Heart right ventricle (tissue), 16 donors: ENCODE data around the gene DNM3. TPM values are rescaled to one million over a fixed set of nuclear protein-coding genes. Genes with fewer than 3 reads are reported as not detected.

ENCODE experiments used
- ATAC-seq, 8 donors: fragments of 200-7000 bp; cut with Tn5 transposase; one replicate each; pipeline ENCODE4 v1.9.1; 2020; ENCODE audit warnings: mild to moderate bottlenecking in 8 of 8, moderate library complexity in 8 of 8, moderate number of reproducible peaks in 1 of 8
- DNase-seq, 2 donors: peaks; one replicate each; pipeline ENCODE4 v3.0.0-alpha.2; 2020
- H3K27ac ChIP-seq, 10 donors: fragments of 200-600 bp; sonication (generic) in 2 of 10; one replicate each; pipeline versions ENCODE4 v1.5.0 to v1.8.0; 2020 to 2022; ENCODE audit warnings: mild to moderate bottlenecking in 3 of 10
- H3K27me3 ChIP-seq, 7 donors: fragments of 200-600 bp; one replicate each; pipeline ENCODE4 v1.8.0; 2021 to 2022; ENCODE audit warnings: mild to moderate bottlenecking in 2 of 7
- H3K36me3 ChIP-seq, 9 donors: fragments of 200-600 bp; sonication (generic) in 1 of 9; one replicate each; pipeline versions ENCODE4 v1.5.0 to v1.8.0; 2020 to 2022; ENCODE audit warnings: mild to moderate bottlenecking in 2 of 9
- H3K4me1 ChIP-seq, 9 donors: fragments of 200-600 bp; sonication (generic) in 1 of 9; one replicate each; pipeline versions ENCODE4 v1.5.0 to v1.8.0; 2020 to 2022; ENCODE audit warnings: mild to moderate bottlenecking in 4 of 9
- H3K4me3 ChIP-seq, 10 donors: fragments of 200-600 bp; sonication (generic) in 2 of 10; one replicate each; pipeline versions ENCODE4 v1.5.0 to v1.8.0; 2020 to 2022; ENCODE audit warnings: mild to moderate bottlenecking in 7 of 10, moderate library complexity in 2 of 10
- H3K9me3 ChIP-seq, 11 donors: fragments of 200-600 bp in 10 of 11; sonication (generic) in 2 of 11; one replicate each; pipeline versions ENCODE4 v1.5.0 to v1.8.0; 2013 to 2022; ENCODE audit warnings: mild to moderate bottlenecking in 2 of 11, control low read depth in 1 of 11, moderate library complexity in 1 of 11
- WGBS, 2 donors: extraction: QIAGEN DNeasy Blood & Tissue Kit; methylation state at CpG; one replicate each; pipeline ENCODE4 v1.1.7; 2013; ENCODE audit warnings: inconsistent platforms in 1 of 2; 5-methylcytosine and 5-hydroxymethylcytosine counted together
- intact Hi-C, 10 donors: fragments of 100-400 bp; cut with DNase I; formaldehyde crosslinking; loops; one replicate each; pipeline versions ENCODE4 v1.11.1 to v1.14.2; 2022
- polyA plus RNA-seq, 2 donors: library from polyadenylated mRNA; stranded (reverse); fragments of 200-250 nt; gene quantifications; one replicate each; pipeline ENCODE4 v1.2.3, GENCODE V29; 2013
- total RNA-seq, 10 donors: library from RNA; stranded (reverse); fragmentation: NEBNext Ultra II Directional in 3 of 10; extraction: Animal tissue kit (Norgen Biotek cat#: 25700) in 3 of 10; gene quantifications; one replicate each; pipeline versions ENCODE4 v1.2.1 to v1.2.4, GENCODE V29; 2021 to 2023
- TF ChIP-seq, protein P1 (sequence below), 9 donors: fragments of 200-600 bp; sonication (generic) in 2 of 9; IDR thresholded peaks; one replicate each; pipeline versions ENCODE4 v1.5.0 to v1.8.0; 2021 to 2022; ENCODE audit warnings: antibody characterized with exemption in 9 of 9, mild to moderate bottlenecking in 5 of 9, moderate library complexity in 1 of 9
- donor health status: Arrhythmogenic right ventricular cardiomyopathy.
- donor health status: ischemic (EF 13 %, LVEDD 7.1; RV severe dilation, severe dysfunction).
- donor health status: healthy with polysubstance abuse.
- donor health status: DM: no; HTN: yes; CAD: no.
- donor health status: DM: no; HTN: no; CAD: no.
- donor health status: ischemic (EF 25% LVEDD 6.9; RV normal size, moderate dysfunction).
- donor health status: ischemic (EF 25% LVEDD 5.7; RV mildly dilated, moderate dysfunction).
- donor health status: healthy.
- donor health status: DM: yes; HTN: yes; CAD: no.
- donor health status: Ischemic cardiomyopathy.
- donor health status: ischemic (EF 35%, LVEDD 5.7; RV mildly dilated, moderate dysfunction).
- donor health status: nonischemic (EF 11% LVEDD 7.7; RV severe dilation, severe dysfunction).
- donor health status: DM: yes; HTN: yes; CAD: no.
- donor health status: PGD.
- donor health status: ischemic (EF 29% LVEDD 5.4; RV normal size, mild dysfunction).
- donor health status: nonischemic (EF 23%, LVEDD 6.1; RV moderate dilation, normal function).

DNM3 gene
- total and polyA plus RNA-seq, 12 donors, result 0.77 to 2.8 (median 2.2) TPM

DNA sequence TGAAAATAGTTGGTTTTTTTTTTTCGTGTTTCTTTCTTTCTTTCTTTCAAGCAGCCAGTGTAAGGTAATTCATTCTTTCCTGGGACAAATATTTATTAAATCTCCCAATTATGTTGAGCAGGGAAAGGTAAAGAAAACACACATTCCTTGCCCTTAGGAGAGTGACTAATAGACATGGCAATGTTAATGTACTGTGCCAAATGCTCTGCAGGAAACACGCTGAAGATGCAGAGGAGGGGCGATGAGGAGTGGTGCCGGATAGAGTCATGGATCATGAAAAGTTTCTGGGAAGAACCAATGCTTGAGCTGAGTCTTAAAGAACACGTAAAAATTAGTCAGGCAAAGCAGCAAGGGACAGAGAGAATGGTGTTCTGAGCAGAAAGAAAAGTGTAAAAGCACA, 199.2 kb downstream of the DNM3 start:
- WGBS, 2 donors, result 92 to 93% methylated on average over 5 of the region's 5 CpGs
- TF ChIP-seq, protein P1, sequence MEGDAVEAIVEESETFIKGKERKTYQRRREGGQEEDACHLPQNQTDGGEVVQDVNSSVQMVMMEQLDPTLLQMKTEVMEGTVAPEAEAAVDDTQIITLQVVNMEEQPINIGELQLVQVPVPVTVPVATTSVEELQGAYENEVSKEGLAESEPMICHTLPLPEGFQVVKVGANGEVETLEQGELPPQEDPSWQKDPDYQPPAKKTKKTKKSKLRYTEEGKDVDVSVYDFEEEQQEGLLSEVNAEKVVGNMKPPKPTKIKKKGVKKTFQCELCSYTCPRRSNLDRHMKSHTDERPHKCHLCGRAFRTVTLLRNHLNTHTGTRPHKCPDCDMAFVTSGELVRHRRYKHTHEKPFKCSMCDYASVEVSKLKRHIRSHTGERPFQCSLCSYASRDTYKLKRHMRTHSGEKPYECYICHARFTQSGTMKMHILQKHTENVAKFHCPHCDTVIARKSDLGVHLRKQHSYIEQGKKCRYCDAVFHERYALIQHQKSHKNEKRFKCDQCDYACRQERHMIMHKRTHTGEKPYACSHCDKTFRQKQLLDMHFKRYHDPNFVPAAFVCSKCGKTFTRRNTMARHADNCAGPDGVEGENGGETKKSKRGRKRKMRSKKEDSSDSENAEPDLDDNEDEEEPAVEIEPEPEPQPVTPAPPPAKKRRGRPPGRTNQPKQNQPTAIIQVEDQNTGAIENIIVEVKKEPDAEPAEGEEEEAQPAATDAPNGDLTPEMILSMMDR (IDR thresholded peaks at IDR 0.05), result no peak
- DNase-seq (no peak), ATAC-seq (no peak)
- intact Hi-C loops, result loop anchor here in 2 of 10 donors (5.0 to 10.0 kb wide), 2 partner anchors 362 to 364 kb away; no protein-coding TSS in a partner anchor
- Histone ChIP-seq H3K27me3 (no peaks in the 10 kb centered on the region), H3K36me3 (peaks cover 0 to 20% (median 0%) of the 10 kb centered on the region in 9 donors), H3K9me3 (no peaks in the 10 kb centered on the region), H3K27ac (no peak overlapping the region), H3K4me1 (no peaks in the 10 kb centered on the region), H3K4me3 (no peak overlapping the region)

DNA sequence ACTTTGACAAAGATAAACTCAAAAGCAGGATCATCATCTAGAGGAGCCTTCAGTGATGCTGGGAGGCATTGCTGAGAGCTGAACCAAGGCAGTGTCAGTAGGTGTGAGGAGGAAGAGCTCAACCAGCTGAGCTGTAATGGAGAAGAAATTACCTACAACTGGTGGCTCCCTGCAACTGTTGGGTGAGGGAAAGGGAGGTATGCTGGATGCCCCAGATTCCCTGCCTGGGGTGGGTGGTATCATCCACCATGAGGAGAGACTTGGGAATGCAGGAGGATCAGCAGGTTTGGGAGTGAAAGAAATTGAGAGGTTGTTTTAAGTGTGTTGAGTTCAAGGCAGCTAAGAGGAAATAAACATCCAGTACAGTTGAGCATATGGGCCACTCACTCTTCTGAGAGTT, 199.8 kb downstream of the DNM3 start:
- Histone ChIP-seq H3K4me3 (no peak overlapping the region), H3K36me3 (peaks cover 0 to 20% (median 0%) of the 10 kb centered on the region in 9 donors), H3K27me3 (no peaks in the 10 kb centered on the region), H3K27ac (no peak overlapping the region), H3K4me1 (no peaks in the 10 kb centered on the region), H3K9me3 (no peaks in the 10 kb centered on the region)
- no peak for ATAC-seq
- TF ChIP-seq, protein P1 (IDR thresholded peaks at IDR 0.05), result no peak
- intact Hi-C loops, result loop anchor here in 2 of 10 donors (5.0 to 10.0 kb wide), 2 partner anchors 361 to 364 kb away; no protein-coding TSS in a partner anchor
- DNase-seq, result no peak

DNA sequence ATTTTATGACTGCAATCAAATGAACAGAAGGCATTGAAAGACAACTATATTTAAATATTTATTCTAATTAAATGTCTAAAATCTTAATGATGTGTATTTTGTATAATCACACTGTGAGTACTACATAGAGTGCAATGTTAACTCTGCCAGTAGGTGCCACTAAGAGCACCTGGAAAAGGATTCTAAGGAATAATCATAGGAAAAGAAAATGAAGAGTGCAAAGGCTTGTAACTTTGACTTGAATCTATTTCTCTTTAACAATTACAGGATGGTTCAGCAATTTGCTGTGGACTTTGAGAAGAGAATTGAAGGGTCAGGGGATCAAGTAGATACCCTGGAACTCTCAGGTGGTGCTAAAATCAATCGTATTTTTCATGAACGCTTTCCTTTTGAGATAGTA, 200.4 kb downstream of the DNM3 start:
- Histone ChIP-seq H3K9me3 (no peaks in the 10 kb centered on the region), H3K27me3 (no peaks in the 10 kb centered on the region), H3K36me3 (peaks cover 0 to 20% (median 0%) of the 10 kb centered on the region in 9 donors), H3K4me1 (no peaks in the 10 kb centered on the region), H3K4me3 (peak overlapping the region in 3 of 10 donors; percentile 18 to 25 (median 18)), H3K27ac (peak overlapping the region in 2 of 10 donors; percentile 15 to 21)
- TF ChIP-seq, protein P1 (IDR thresholded peaks at IDR 0.05), result peak in 8 of 9 donors; percentile 24 to 63 (median 48)
- 77 to 80% methylated on average over 2 of the region's 2 CpGs for WGBS, 2 donors
- peak in 3 of 8 donors; percentile 48 to 62 (median 61) for ATAC-seq
- no peak for DNase-seq
- intact Hi-C loops, result loop anchor here in 2 of 10 donors (5.0 to 10.0 kb wide), 2 partner anchors 361 to 363 kb away; no protein-coding TSS in a partner anchor

DNA sequence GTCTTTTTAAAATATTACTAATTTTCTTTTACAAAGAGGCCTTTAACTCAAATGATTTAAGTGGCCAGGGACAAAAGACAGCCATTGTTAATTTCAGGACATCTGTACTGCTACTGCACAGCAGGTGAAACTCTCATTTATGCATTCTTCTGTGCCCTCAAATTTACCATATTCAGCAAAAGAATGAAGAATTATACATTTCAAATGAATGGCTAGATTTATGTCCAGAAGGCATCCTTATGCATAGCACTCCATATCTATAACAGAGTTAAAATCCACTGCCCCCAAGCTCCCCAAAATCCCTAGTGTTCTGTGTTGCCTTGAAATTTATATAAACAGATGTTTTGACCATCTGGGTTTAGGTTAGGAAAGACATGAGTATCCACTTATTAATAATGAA, 202.6 kb downstream of the DNM3 start:
- H3K27me3 ChIP-seq, result no peaks in the 10 kb centered on the region
- ATAC-seq (no peak), DNase-seq (no peak)
- no peak overlapping the region for H3K27ac ChIP-seq
- H3K4me3 ChIP-seq, result no peak overlapping the region
- H3K36me3 ChIP-seq, result peaks cover 0 to 20% (median 0%) of the 10 kb centered on the region in 9 donors
- intact Hi-C loops, result loop anchor here in 2 of 10 donors (5.0 to 10.0 kb wide), 2 partner anchors 358 to 361 kb away; no protein-coding TSS in a partner anchor
- H3K9me3 ChIP-seq, result no peaks in the 10 kb centered on the region
- TF ChIP-seq, protein P1 (IDR thresholded peaks at IDR 0.05), result no peak
- H3K4me1 ChIP-seq, result no peaks in the 10 kb centered on the region
